GM03348 (cell line): ENCODE measurements around the gene ARSD.
A peak's percentile ranks its signal among the peaks of the same experiment; 100 is the strongest.
"Not testable (repeated sequence)": the region's sequence is repeated elsewhere in the genome, so short reads cannot be mapped to it uniquely, and the experiment has no call there.

Experiments
- DNase-seq: peaks from one replicate; pipeline ENCODE4 v3.0.0; 2012; ENCODE audit warnings: low spot score

ARSD gene

GRCh38 chrX:2892816-2893215 lies 36.3 kb downstream of the ARSD start:
- no peak for DNase-seq

- DNase-seq = not testable (repeated sequence)
Observed at GRCh38 chrX:2890536-2891460, 38.3 kb downstream of the ARSD start.

- DNase-seq = not testable (repeated sequence)
Observed at GRCh38 chrX:2889706-2890490, 39.2 kb downstream of the ARSD start.

GRCh38 chrX:2889045-2889605 lies 40.0 kb downstream of the ARSD start:
- DNase-seq = no peak

DNA sequence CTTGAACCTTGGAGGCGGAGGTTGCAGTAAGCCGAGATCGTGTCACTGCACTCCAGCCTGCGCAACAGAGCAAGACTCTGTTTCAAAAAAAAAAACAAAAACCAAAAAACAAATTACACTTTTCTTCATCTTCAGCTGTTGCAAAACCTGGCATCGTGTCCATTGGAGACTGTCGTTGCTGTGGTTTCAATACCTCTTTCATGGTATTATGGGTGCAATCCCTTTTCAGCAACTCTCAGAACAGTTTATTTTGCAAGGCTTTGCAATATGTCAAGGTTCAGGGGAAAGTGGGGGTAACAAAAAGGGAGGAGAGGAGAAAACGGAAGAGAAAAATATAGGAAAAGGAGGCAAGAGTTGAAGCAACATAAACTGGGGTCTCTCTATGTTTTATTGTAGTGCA lies 40.8 kb downstream of the ARSD start:
- DNase-seq = no peak

GRCh38 chrX:2883770-2884169 lies 45.4 kb downstream of the ARSD start:
- no peak for DNase-seq

DNA sequence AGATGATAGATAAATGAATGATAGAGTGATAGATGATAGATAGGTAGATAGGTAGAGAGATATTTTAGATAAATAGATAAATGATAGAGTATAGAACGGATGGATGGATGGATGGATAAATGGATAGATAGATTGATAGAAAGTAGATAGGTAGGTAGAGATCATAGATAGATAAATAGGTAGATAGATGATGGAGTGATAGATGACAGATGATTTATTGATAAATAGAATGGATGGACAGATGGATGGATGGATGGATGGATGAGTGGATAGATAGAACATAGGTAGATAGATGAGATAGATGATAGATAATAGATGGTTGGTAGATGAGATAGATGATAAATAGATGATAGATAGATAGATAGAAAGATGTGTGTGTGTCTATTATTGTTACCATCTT lies 49.5 kb downstream of the ARSD start:
- DNase-seq = no peak

GRCh38 chrX:2878563-2878962 lies 50.6 kb downstream of the ARSD start:
- no peak for DNase-seq

- DNase-seq = peak; percentile 20
Observed at GRCh38 chrX:2875798-2876399, 53.2 kb downstream of the ARSD start.

- DNase-seq = no peak
Observed at GRCh38 chrX:2875136-2875481, 54.0 kb downstream of the ARSD start.

DNA sequence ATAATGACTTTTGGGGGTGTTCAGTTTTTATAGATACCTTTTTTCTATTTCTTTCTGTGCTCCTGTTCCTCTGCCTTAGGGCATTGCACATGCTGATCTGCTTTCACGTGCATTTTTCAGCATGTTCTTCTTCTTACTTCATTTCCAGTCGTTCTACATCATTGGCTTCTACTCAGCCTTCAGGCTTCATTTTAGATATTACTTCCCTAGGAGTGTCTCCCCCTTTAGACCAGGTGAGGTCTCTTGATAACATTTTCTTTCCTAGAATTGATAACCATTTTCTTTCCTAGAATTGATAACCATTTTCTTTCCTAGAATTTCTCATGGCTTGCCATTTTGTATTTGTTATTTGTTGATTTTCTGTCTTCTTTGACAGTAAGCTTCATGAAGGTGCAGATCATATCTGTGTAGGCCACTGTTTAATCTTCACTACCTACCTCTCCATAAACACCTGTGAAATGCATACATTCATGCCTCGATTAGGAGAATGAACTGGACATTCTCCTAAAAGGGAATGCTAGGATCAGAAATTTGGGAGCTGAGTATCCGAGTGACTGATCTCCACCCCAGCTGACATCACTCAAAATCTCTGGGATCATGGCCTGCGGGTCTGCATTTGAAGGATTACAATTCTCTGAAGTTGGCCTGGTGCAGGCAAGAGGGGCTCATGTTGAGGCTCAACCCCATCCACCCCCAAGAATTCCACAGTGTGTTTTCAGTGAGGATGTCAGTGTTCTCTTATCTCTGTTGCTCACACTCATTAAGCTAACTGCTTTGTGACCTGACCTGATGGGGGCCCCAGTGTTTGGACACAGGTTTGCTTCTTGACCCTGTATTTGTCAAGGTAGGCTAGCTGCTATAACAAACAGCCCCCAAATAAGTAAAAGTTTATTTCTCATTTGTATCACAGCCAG lies 54.7 kb downstream of the ARSD start:
- no peak for DNase-seq

DNA sequence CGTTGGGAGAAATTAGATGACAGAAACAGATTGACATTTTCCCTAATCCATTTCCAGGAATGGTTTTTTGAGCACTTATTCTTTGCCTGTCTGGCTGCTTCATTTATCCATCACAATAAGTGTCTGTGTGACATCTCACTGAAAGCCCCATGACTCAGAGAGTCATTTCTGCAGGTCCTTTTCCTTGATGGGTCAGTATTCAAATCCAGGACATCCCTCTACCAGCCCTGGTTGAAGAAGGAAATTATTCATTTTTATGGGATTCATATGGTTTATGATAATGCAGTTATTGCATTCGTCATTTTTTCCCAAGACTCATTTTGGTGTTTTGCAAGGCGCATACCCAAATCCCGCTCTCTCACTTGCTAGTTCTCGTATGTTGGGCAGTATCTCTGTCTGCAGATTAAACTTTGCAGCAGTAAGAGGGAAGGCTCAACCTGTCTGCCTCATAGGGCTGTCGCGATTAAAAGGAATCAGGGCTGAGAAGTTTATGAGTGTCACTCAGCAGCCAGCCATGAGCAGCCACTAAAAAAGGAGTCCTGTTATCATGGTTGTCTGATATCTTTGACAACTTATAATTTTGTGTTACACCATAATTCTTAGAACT lies 56.4 kb downstream of the ARSD start:
- DNase-seq = no peak

- DNase-seq = no peak
Observed at GRCh38 chrX:2871831-2872230, 57.3 kb downstream of the ARSD start.

GRCh38 chrX:2870650-2871049 lies 58.5 kb downstream of the ARSD start:
- DNase-seq = no peak

DNA sequence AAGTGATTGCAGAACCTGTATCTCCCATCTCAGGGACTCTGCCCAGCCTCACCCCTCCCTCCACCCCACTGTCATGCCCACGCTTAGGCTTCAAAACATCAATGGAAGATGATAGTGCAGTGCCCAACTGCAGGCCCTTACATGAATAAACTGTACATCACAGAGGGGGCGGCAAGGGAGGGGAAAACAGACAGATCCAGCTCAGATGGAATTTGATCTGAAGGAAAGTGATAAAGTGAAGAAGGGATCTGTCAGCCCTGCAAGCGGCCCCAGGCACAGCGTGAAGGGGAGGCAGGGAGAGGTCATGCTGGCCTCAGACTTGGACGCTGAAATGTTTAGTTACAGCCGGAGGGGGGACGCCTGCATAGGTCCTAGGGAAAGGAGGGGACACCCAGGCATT lies 61.9 kb downstream of the ARSD start:
- DNase-seq = no peak

DNA sequence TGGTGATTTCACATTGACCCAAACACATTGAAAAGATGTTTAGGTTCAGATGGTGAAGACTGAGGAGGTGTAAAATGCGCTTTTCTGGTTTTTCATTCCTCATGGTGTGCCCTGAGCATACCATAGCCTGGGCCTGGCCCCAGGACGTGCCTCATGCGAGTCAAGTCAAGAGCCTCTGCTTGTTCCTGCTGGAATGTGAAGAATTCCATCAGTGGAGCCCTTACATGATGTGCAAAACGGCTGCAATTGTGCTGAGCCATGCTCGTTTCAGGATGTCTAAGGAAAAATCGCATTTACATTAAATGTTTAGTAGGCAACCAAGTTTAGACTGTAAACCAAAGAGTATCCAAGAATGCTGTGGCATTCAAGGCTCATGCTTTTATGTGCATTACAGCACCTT lies 65.5 kb downstream of the ARSD start:
- peak; percentile 11 for DNase-seq

DNA sequence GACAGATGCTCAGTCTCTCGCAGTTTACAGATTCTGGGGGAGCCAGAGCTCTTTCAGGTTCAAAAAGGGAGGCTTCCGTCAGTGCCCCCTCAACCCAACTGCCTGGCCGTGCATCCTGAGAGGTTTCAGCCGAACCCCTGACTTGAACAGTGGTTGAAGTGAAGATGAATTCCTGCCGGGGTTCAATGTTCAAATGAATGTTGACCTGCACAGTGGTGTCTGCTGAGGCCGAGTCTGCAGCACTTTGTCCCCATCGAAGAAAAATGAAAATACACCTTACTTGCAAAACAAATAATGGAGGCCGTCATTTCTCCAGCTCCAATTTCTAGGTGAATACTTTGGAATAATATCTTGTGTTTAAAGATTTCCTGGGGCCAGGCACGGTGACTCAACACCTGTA lies 66.7 kb downstream of the ARSD start:
- DNase-seq = no peak

DNA sequence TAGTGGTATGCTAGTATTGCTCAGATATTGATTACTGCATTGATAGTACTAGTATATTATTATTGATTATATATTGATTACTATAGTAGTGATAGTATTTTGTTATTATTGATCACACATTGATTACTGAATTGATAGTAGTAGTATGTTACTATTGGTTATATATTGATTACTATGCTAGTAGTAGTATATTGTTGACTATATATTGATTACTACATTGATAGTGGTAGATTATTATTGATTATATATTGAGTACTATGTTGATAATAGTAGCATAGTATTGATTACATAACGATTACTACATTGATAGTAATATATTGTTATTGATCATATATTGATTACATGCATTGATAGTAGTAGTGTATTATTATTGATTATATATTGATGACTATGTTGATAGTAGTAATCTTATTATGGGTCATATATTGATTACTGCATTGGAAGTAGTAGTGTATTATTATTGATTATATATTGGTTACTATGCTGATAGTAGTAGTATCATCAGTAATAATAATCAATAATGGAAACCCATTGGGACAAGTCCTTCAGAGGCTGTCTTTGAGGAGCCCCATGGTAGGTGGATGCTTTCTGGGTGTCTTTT lies 69.8 kb downstream of the ARSD start:
- DNase-seq = no peak

- DNase-seq = no peak
Observed at GRCh38 chrX:2857566-2857965, 71.6 kb downstream of the ARSD start.

GRCh38 chrX:2855761-2856160 lies 73.4 kb downstream of the ARSD start:
- DNase-seq = no peak

DNA sequence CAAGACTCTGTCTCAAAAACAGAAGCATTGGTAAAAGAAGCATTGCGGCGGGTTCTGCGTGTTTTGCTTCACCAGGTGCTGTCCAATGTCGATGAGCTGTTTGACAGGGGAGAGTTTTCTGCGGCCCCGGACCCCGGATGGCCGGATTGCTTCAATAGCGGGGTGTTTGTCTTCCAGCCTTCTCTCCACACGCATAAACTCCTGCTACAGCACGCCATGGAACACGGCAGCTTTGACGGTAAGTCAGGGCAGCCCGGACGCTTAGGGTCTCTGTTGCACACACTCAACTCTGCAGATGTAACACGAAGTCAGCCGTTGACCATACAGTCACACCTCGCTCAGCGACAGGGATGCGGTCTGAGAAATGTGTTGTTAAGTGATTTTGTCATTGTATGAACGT lies 74.2 kb downstream of the ARSD start:
- DNase-seq = no peak
